Measurements from ENCODE around the gene UBR3. TPM values are rescaled to one million over a fixed set of nuclear protein-coding genes. Genes with fewer than 3 reads are reported as not detected.
"Not testable (repeated sequence)": the region's sequence is repeated elsewhere in the genome, so short reads cannot be mapped to it uniquely, and the experiment has no call there.

Gene UBR3
- total RNA-seq, 2 donors from 2014 or later = 28.6 to 32.7 TPM

- H3K36me3 Mint-ChIP-seq (ENCODE audit: low read depth) = peaks cover 35% of the 10 kb centered on the region
- no peaks in the 10 kb centered on the region for H3K27me3 Mint-ChIP-seq
- no peaks in the 10 kb centered on the region for H3K9me3 Mint-ChIP-seq
- H3K27ac Mint-ChIP-seq = no peak overlapping the region
- no peak overlapping the region for H3K4me3 Mint-ChIP-seq
- no peaks in the 10 kb centered on the region for H3K4me1 Mint-ChIP-seq
- ATAC-seq (replicated peaks) = no peak
Observed at GRCh38 chr2:169923977-169924376, 96.7 kb downstream of the UBR3 start.

- no peaks in the 10 kb centered on the region for H3K4me1 Mint-ChIP-seq
- ATAC-seq (replicated peaks) = no peak
- H3K9me3 Mint-ChIP-seq = no peaks in the 10 kb centered on the region
- H3K4me3 Mint-ChIP-seq = no peak overlapping the region
- no peaks in the 10 kb centered on the region for H3K27me3 Mint-ChIP-seq
- no peak overlapping the region for H3K27ac Mint-ChIP-seq
- H3K36me3 Mint-ChIP-seq (ENCODE audit: low read depth) = peaks cover 30% of the 10 kb centered on the region
Observed at GRCh38 chr2:169925968-169926367, 98.7 kb downstream of the UBR3 start.

GRCh38 chr2:169928463-169928864 is 101.2 kb downstream of the UBR3 start:
- H3K27ac Mint-ChIP-seq = no peak overlapping the region
- peaks cover 41% of the 10 kb centered on the region for H3K36me3 Mint-ChIP-seq (ENCODE audit: low read depth)
- no peaks in the 10 kb centered on the region for H3K4me1 Mint-ChIP-seq
- no peak for ATAC-seq (replicated peaks)
- no peak overlapping the region for H3K4me3 Mint-ChIP-seq
- no peaks in the 10 kb centered on the region for H3K9me3 Mint-ChIP-seq
- H3K27me3 Mint-ChIP-seq = no peaks in the 10 kb centered on the region

GRCh38 chr2:169933124-169933711 is 106.0 kb downstream of the UBR3 start:
- Mint-ChIP-seq H3K9me3 (no peaks in the 10 kb centered on the region), H3K4me1 (no peaks in the 10 kb centered on the region), H3K4me3 (no peak overlapping the region), H3K27ac (no peak overlapping the region), H3K27me3 (no peaks in the 10 kb centered on the region), H3K36me3 (ENCODE audit: low read depth) (peaks cover 56% of the 10 kb centered on the region)
- ATAC-seq (replicated peaks) = no peak

DNA sequence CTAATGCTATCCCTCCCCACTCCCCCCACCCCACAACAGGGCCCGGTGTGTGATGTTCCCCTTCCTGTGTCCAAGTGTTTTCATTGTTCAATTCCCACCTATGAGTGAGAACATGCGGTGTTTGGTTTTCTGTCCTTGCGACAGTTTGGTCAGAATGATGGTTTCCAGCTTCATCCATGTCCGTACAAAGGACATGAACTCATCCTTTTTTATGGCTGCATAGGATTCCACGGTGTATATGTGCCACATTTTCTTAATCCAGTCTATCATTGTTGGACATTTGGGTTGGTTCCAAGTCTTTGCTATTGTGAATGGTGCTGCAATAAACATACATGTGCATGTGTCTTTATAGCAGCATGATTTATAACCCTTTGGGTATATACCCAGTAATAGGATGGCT is 109.4 kb downstream of the UBR3 start:
- not testable (repeated sequence) for H3K27ac Mint-ChIP-seq; H3K27me3 Mint-ChIP-seq; H3K9me3 Mint-ChIP-seq; H3K4me1 Mint-ChIP-seq; ATAC-seq (replicated peaks); H3K4me3 Mint-ChIP-seq
- peaks cover 66% of the 10 kb centered on the region for H3K36me3 Mint-ChIP-seq (ENCODE audit: low read depth)

DNA sequence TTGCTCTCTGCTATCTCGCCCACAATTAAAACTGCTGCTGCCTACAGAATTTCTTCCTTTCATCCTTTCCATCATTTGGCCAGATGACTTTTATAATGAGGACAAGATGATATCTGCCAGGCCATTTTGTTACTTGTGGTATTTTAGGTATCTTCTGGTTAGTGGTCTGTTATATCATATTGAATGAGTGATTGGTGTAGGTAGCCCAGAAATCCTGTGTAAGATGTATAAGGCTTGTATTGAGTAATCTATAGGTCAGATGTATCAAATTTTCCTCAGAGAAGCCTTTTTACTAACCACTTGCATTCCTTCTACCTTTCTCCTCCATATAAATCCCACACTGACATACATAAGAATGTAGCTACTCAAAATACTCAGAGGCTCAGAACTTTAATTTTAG is 118.3 kb downstream of the UBR3 start:
- Mint-ChIP-seq H3K36me3 (ENCODE audit: low read depth) (peaks cover 75% of the 10 kb centered on the region), H3K4me3 (no peak overlapping the region), H3K27ac (peak overlapping the region; percentile 8), H3K9me3 (no peaks in the 10 kb centered on the region), H3K27me3 (no peaks in the 10 kb centered on the region), H3K4me1 (no peaks in the 10 kb centered on the region)
- no peak for ATAC-seq (replicated peaks)

DNA sequence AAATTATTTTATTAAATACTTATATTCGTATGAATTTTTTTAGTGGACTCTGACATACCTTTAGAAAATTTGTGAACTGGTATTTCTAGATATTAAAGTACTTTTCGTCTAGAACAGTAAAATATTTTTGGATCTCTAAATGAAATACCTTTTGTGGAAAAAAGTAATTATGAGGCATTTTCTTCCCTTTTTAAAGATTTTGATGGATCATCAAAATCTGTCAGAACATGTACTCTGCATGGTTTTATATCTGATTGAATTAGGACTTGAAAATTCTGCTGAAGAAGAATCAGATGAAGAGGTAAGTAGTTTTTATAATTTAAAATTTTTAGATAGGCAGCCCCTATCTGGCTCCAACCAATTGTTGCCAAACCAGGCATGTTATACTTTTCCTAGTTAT is 118.8 kb downstream of the UBR3 start:
- no peaks in the 10 kb centered on the region for H3K27me3 Mint-ChIP-seq
- no peaks in the 10 kb centered on the region for H3K4me1 Mint-ChIP-seq
- H3K9me3 Mint-ChIP-seq = no peaks in the 10 kb centered on the region
- no peak for ATAC-seq (replicated peaks)
- peaks cover 75% of the 10 kb centered on the region for H3K36me3 Mint-ChIP-seq (ENCODE audit: low read depth)
- H3K27ac Mint-ChIP-seq = no peak overlapping the region
- H3K4me3 Mint-ChIP-seq = no peak overlapping the region

DNA sequence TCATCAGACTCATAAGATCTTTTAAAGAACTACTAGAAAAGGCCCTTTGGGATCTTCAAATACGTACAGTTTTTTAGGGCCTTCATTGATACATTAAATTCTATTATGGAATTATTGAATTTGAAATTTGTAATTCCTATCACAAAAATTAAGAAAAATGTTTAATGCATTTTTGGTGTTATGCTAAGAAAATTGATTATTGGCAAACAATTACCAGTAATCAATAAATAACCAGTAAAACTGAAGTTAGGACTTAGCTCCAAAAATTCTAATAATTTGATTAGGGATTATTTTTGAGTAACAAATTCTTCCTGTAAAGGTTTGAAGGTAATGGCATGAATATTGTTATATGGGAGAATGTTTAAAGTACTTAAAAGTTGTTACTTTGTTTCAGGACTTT is 119.3 kb downstream of the UBR3 start:
- Mint-ChIP-seq H3K4me1 (no peaks in the 10 kb centered on the region), H3K27me3 (no peaks in the 10 kb centered on the region), H3K36me3 (ENCODE audit: low read depth) (peaks cover 73% of the 10 kb centered on the region), H3K4me3 (no peak overlapping the region), H3K27ac (no peak overlapping the region), H3K9me3 (no peaks in the 10 kb centered on the region)
- no peak for ATAC-seq (replicated peaks)

DNA sequence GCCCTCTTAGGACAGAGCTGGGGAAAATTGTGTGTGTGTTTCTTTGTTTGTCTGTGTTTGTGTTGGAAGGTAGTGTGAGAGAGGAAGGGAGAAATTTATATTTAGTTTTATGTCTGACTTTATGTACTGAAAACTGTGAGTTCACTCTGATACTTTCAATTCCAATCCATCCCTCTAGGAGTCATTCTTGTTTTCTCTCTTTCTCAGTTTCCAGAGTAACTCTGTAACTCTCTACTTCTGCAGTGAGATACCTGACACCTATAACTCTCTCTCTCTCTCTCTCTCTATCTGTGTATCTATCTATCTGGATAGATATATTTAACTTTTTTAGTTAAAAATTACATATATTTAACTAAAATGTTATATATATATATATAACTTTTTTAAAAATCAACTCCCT is 128.7 kb downstream of the UBR3 start:
- no peak overlapping the region for H3K4me3 Mint-ChIP-seq
- H3K27me3 Mint-ChIP-seq = no peaks in the 10 kb centered on the region
- H3K9me3 Mint-ChIP-seq = no peaks in the 10 kb centered on the region
- peaks cover 64% of the 10 kb centered on the region for H3K36me3 Mint-ChIP-seq (ENCODE audit: low read depth)
- H3K4me1 Mint-ChIP-seq = peaks cover 4% of the 10 kb centered on the region
- no peak overlapping the region for H3K27ac Mint-ChIP-seq
- ATAC-seq (replicated peaks) = peak; percentile 52

DNA sequence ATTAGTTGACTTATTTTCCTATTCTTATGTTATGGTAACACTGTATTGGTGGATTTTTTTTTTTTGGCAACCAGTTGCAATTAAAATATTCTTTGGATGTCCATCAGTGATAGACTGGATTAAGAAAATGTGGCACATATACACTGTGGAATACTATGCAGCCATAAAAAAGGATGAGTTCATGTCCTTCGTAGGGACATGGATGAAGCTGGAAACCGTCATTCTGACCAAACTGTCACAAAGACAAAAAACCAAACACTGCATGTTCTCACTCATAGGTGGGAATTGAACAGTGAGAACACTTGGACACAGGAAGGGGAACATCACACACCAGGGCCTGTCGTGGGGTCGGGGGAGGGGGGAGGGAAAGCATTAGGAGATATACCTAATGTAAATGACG is 130.0 kb downstream of the UBR3 start:
- H3K4me1 Mint-ChIP-seq; H3K4me3 Mint-ChIP-seq; ATAC-seq (replicated peaks); H3K27me3 Mint-ChIP-seq; H3K9me3 Mint-ChIP-seq; H3K27ac Mint-ChIP-seq: not testable (repeated sequence)
- H3K36me3 Mint-ChIP-seq (ENCODE audit: low read depth) = peaks cover 73% of the 10 kb centered on the region

GRCh38 chr2:169961911-169962310 is 134.7 kb downstream of the UBR3 start:
- Mint-ChIP-seq H3K4me3 (no peak overlapping the region), H3K9me3 (no peaks in the 10 kb centered on the region), H3K36me3 (ENCODE audit: low read depth) (peaks cover 87% of the 10 kb centered on the region), H3K27me3 (no peaks in the 10 kb centered on the region), H3K27ac (no peak overlapping the region), H3K4me1 (no peaks in the 10 kb centered on the region)
- ATAC-seq (replicated peaks) = peak; percentile 37

DNA sequence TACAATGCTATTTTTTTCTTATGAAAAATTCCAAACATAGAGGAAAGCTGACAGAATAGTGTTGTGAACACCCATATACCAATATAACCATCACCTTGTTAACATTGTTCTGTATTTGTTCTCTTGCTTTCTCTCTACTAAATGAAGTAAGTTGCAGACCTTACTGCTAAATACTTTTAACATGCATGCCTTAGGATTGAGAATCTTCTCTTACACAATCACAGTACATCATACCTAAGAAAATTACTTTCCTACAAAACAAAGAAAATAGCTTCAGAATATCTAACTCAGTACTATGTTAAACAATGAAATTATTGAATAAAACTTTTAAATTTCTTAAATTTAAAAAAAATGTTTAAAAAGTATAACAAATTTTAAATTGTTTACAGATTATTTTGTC is 136.5 kb downstream of the UBR3 start:
- Mint-ChIP-seq H3K4me1 (peaks cover 5% of the 10 kb centered on the region), H3K27me3 (no peaks in the 10 kb centered on the region), H3K9me3 (peaks cover 3% of the 10 kb centered on the region), H3K4me3 (no peak overlapping the region), H3K27ac (no peak overlapping the region), H3K36me3 (ENCODE audit: low read depth) (peaks cover 85% of the 10 kb centered on the region)
- no peak for ATAC-seq (replicated peaks)

- ATAC-seq (replicated peaks) = no peak
- no peaks in the 10 kb centered on the region for H3K27me3 Mint-ChIP-seq
- no peak overlapping the region for H3K4me3 Mint-ChIP-seq
- no peak overlapping the region for H3K27ac Mint-ChIP-seq
- H3K36me3 Mint-ChIP-seq (ENCODE audit: low read depth) = peaks cover 85% of the 10 kb centered on the region
- peaks cover 6% of the 10 kb centered on the region for H3K4me1 Mint-ChIP-seq
- peaks cover 3% of the 10 kb centered on the region for H3K9me3 Mint-ChIP-seq
Observed at GRCh38 chr2:169964740-169965139, 137.5 kb downstream of the UBR3 start.

DNA sequence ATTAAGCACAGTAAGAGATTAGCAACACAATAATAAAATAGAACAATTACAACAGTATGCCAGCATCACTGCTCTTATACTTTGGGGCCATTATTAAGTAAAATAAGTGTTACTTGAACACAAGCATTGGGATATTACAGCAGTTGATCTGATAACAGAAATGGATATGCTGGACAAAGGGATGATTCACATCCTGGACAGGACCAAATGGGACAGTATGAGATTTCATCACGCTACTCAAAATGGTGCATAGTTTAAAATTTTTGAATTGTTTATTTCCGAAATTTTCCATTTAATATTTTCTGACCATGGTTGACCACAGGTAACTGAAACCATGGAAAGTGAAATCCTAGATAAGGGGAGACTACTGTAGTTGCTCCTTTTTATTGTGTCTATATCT is 138.2 kb downstream of the UBR3 start:
- peaks cover 3% of the 10 kb centered on the region for H3K9me3 Mint-ChIP-seq
- peaks cover 85% of the 10 kb centered on the region for H3K36me3 Mint-ChIP-seq (ENCODE audit: low read depth)
- no peaks in the 10 kb centered on the region for H3K27me3 Mint-ChIP-seq
- no peak for ATAC-seq (replicated peaks)
- H3K27ac Mint-ChIP-seq = no peak overlapping the region
- no peak overlapping the region for H3K4me3 Mint-ChIP-seq
- peaks cover 6% of the 10 kb centered on the region for H3K4me1 Mint-ChIP-seq

DNA sequence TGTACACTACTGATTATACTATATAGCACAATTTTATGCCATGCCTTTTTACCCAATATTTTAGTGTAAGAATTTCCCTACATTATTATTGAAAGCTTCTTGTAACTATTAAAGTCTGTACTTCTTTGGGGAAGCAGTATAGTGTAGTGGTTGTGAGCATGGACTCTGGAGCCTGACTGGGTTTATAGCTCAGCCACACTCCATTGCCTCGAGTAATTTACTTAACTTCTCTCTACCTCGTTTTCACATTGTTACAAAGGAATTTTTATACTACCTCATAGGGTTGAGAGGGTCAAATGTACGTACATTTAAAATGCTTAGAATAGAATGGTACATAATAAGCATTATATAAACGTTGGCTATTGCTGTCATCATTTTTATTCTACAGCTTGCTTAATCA is 139.2 kb downstream of the UBR3 start:
- no peak overlapping the region for H3K27ac Mint-ChIP-seq
- peaks cover 6% of the 10 kb centered on the region for H3K4me1 Mint-ChIP-seq
- H3K36me3 Mint-ChIP-seq (ENCODE audit: low read depth) = peaks cover 80% of the 10 kb centered on the region
- ATAC-seq (replicated peaks) = no peak
- no peaks in the 10 kb centered on the region for H3K27me3 Mint-ChIP-seq
- peaks cover 3% of the 10 kb centered on the region for H3K9me3 Mint-ChIP-seq
- no peak overlapping the region for H3K4me3 Mint-ChIP-seq

DNA sequence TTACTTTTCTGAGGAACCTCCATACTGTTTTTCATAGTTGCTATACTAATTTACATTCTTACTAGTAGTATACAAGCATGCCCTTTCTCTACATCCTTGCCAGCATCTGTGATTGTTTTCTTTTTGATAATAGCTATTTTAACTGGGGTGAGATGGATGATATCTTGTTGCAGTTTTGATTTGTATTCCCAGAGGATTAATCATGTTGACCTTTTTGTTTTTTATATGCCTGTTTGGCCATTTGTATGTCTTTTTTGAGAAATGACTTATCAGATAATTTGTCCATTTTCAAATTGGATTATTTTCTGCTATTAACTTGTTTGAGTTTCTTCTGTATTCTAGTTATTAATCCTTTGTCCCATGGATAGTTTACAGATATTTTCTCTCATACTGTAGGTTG is 141.5 kb downstream of the UBR3 start:
- ATAC-seq (replicated peaks) = no peak
- Mint-ChIP-seq H3K27me3 (no peaks in the 10 kb centered on the region), H3K9me3 (peaks cover 3% of the 10 kb centered on the region), H3K4me3 (no peak overlapping the region), H3K27ac (no peak overlapping the region), H3K4me1 (peaks cover 6% of the 10 kb centered on the region), H3K36me3 (ENCODE audit: low read depth) (peaks cover 68% of the 10 kb centered on the region)
